Measurements from ENCODE around the gene NAA40. TPM values are rescaled to one million over a fixed set of nuclear protein-coding genes. Genes with fewer than 3 reads are reported as not detected.

Gene NAA40
- polyA plus RNA-seq, 1 experiment: 16.1 TPM

DNA sequence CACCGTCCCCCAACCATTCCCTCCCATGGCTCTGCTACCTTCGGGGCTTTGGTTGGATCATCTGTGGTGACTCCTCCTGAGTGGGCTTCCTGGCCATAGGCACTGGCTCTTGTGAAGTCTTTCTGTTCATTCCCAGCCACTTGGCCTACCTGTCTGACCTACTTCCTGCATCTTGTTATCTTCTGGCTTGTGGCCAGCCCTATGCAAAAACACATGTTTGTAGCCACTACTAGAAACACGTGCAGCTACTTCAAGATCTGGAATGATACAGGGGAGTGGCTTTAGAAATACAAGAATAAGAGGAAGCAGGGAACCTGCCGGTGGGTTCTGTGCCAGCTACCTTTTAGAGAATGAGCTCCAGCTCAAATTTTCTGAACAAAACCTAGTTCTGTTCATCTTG is 42.7 kb upstream of the NAA40 start:
- H3K4me3 ChIP-seq (ENCODE audit: low read depth, low read length): no peak overlapping the region
- peaks cover 33% of the 10 kb centered on the region for H3K36me3 ChIP-seq (ENCODE audit: control insufficient read depth, insufficient read depth, low read length)
- TF ChIP-seq, protein P1, sequence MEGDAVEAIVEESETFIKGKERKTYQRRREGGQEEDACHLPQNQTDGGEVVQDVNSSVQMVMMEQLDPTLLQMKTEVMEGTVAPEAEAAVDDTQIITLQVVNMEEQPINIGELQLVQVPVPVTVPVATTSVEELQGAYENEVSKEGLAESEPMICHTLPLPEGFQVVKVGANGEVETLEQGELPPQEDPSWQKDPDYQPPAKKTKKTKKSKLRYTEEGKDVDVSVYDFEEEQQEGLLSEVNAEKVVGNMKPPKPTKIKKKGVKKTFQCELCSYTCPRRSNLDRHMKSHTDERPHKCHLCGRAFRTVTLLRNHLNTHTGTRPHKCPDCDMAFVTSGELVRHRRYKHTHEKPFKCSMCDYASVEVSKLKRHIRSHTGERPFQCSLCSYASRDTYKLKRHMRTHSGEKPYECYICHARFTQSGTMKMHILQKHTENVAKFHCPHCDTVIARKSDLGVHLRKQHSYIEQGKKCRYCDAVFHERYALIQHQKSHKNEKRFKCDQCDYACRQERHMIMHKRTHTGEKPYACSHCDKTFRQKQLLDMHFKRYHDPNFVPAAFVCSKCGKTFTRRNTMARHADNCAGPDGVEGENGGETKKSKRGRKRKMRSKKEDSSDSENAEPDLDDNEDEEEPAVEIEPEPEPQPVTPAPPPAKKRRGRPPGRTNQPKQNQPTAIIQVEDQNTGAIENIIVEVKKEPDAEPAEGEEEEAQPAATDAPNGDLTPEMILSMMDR (IDR thresholded peaks at IDR 0.05; ENCODE audit: insufficient read depth, low read depth, low read length): no peak
- no peak for DNase-seq (ENCODE audit: low read depth)
- no peaks in the 10 kb centered on the region for H3K27me3 ChIP-seq (ENCODE audit: control insufficient read depth, insufficient read depth, low read length)
- POLR2A ChIA-PET: no interaction called here
- CTCF ChIA-PET: interaction anchor here (2.4 kb wide), 1 partner anchor 58 kb away, joined by 10 read pairs; the partner anchor contains the start of gene MARK2

DNA sequence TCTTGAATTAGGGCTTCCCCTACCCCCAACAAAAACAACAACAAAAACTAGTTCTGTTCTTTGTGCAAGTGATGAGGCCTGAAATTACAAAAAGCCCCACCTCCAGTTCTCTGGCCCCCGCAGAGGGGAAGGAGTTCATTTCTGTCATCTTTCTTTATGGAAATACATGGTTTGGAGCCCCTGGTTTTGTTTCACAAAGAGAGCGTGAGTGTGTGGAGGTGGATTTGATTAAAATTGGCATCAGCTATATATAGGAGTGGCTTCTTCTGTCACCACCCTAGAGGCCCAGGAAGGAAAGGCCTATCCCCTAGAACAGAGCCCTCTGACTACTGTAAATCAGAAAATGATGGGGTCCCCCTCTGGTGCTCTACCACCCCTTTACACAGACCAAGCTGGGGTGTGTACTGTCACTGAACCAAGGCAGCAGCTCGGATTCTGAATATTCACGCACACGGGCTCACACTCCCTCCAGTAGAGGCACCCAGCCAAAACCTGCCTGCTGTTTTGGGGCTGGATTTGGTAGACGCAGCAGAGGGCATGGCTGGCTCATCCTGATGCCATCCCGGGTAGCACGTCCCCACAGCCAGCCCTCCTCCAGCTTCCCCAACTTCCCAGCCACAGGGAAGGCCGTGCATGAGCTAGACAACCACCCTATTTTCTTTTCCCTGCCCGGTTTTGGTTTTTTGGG is 41.2 kb upstream of the NAA40 start:
- Histone ChIP-seq H3K4me3 (ENCODE audit: low read depth, low read length) (no peak overlapping the region), H3K27me3 (ENCODE audit: control insufficient read depth, insufficient read depth, low read length) (no peaks in the 10 kb centered on the region), H3K36me3 (ENCODE audit: control insufficient read depth, insufficient read depth, low read length) (peaks cover 36% of the 10 kb centered on the region)
- TF ChIP-seq, protein P1 (IDR thresholded peaks at IDR 0.05; ENCODE audit: insufficient read depth, low read depth, low read length): no peak
- DNase-seq (ENCODE audit: low read depth): no peak
- POLR2A ChIA-PET: no interaction called here
- CTCF ChIA-PET: interaction anchor here (1.0 to 2.5 kb wide), 7 partner anchors 8 to 84 kb away, joined by 3 to 11 read pairs (median 6); partner anchors contain the start of gene MARK2

DNA sequence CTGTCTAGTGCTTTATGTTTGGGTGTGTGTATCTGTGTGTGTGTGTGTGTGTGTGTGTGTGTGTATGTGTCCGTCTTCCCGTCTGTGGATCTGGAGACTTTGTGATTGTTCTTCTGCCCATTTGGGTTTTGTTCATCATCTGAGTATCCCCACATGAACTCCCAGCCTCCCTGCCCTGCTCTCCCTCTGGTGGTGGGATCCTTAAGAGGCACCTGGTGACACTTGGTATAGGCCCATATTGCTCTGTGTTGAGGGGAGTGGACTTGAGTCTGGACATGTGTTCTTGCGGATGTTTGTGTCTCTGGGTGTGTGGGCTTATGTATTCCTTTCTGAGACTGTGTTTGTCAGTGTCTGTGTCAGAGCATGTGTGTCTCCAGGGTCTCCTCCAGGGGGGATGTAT is 37.1 kb upstream of the NAA40 start:
- no peak overlapping the region for H3K4me3 ChIP-seq (ENCODE audit: low read depth, low read length)
- POLR2A ChIA-PET: no interaction called here
- H3K36me3 ChIP-seq (ENCODE audit: control insufficient read depth, insufficient read depth, low read length): peaks cover 48% of the 10 kb centered on the region
- CTCF ChIA-PET: interaction anchor here (0.9 to 1.6 kb wide), 3 partner anchors 10 to 61 kb away, joined by 3 to 4 read pairs (median 4); no protein-coding TSS in a partner anchor
- no peaks in the 10 kb centered on the region for H3K27me3 ChIP-seq (ENCODE audit: control insufficient read depth, insufficient read depth, low read length)
- no peak for DNase-seq (ENCODE audit: low read depth)
- TF ChIP-seq, protein P1 (IDR thresholded peaks at IDR 0.05; ENCODE audit: insufficient read depth, low read depth, low read length): peak; percentile 46

DNA sequence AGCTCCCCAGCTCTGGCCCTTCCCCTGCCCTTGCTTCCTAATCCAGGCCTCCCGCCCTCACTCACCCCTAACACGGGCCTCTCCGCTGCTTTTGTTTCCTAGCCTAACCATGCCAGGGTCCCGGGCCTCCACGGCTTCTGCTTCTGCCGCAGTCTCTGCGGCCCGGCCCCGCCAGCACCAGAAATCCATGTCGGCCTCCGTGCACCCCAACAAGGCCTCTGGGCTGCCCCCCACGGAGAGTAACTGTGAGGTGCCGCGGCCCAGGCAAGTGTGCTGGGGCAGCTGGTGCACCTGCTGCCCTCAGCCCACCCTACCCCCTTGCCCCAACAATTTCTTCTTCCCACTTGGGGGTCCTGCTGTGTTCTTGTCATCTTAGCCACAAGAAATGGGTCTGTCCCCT is 34.9 kb upstream of the NAA40 start:
- Histone ChIP-seq H3K36me3 (ENCODE audit: control insufficient read depth, insufficient read depth, low read length) (peaks cover 37% of the 10 kb centered on the region), H3K27me3 (ENCODE audit: control insufficient read depth, insufficient read depth, low read length) (no peaks in the 10 kb centered on the region), H3K4me3 (ENCODE audit: low read depth, low read length) (no peak overlapping the region)
- no peak for DNase-seq (ENCODE audit: low read depth)
- ChIA-PET POLR2A (no interaction called here), CTCF (interaction anchor here (0.6 to 1.2 kb wide), 2 partner anchors 65 to 66 kb away, joined by 3 to 5 read pairs; no protein-coding TSS in a partner anchor)
- TF ChIP-seq, protein P1 (IDR thresholded peaks at IDR 0.05; ENCODE audit: insufficient read depth, low read depth, low read length): no peak

DNA sequence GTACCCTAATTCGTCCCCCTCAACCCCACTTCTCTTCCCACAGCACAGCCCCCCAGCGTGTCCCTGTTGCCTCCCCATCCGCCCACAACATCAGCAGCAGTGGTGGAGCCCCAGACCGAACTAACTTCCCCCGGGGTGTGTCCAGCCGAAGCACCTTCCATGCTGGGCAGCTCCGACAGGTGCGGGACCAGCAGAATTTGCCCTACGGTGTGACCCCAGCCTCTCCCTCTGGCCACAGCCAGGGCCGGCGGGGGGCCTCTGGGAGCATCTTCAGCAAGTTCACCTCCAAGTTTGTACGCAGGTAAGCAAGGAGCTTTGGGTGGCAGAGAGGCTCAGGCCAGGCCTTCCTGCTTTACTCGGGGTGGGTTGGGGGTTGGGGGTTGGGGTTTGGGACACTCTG is 34.1 kb upstream of the NAA40 start:
- ChIA-PET POLR2A (no interaction called here), CTCF (interaction anchor here (0.6 to 1.4 kb wide), 2 partner anchors 29 to 64 kb away, joined by 4 to 5 read pairs; no protein-coding TSS in a partner anchor)
- H3K4me3 ChIP-seq (ENCODE audit: low read depth, low read length): no peak overlapping the region
- TF ChIP-seq, protein P1 (IDR thresholded peaks at IDR 0.05; ENCODE audit: insufficient read depth, low read depth, low read length): no peak
- DNase-seq (ENCODE audit: low read depth): no peak
- H3K36me3 ChIP-seq (ENCODE audit: control insufficient read depth, insufficient read depth, low read length): peaks cover 31% of the 10 kb centered on the region
- H3K27me3 ChIP-seq (ENCODE audit: control insufficient read depth, insufficient read depth, low read length): no peaks in the 10 kb centered on the region

All from BJ (cell line).